DND-41 (cell line): ENCODE data around the gene NDUFS2.

ENCODE experiments used
- ATAC-seq: fragments of 200-7000 bp; cut with Tn5 transposase; 3 replicates; pipeline ENCODE4 v1.9.1; 2021; ENCODE audit warnings: low read depth; ENCODE audit not compliant: insufficient read depth
- DNase-seq: peaks from one replicate; pipeline ENCODE4 v3.0.0-alpha.2; 2020
- H2AFZ ChIP-seq: 2 replicates; pipeline ENCODE4 v1.6.0; 2012; ENCODE audit warnings: low read depth, low read length
- H3K27ac ChIP-seq: 2 replicates; pipeline ENCODE4 v1.5.1; 2012; ENCODE audit warnings: low read length, inconsistent platforms
- H3K27me3 ChIP-seq: fragments of 200-600 bp; sonication (generic); 2 replicates; pipeline ENCODE4 v1.6.0; 2012; ENCODE audit warnings: low read length, mild to moderate bottlenecking, inconsistent platforms; ENCODE audit not compliant: insufficient read depth, poor library complexity
- H3K36me3 ChIP-seq: 2 replicates; pipeline ENCODE4 v1.5.1; 2012; ENCODE audit warnings: low read length, inconsistent platforms; ENCODE audit not compliant: insufficient read depth
- H3K4me1 ChIP-seq: 2 replicates; pipeline ENCODE4 v1.5.1; 2012; ENCODE audit warnings: mild to moderate bottlenecking, low read length; ENCODE audit not compliant: insufficient read depth
- H3K4me2 ChIP-seq: 2 replicates; pipeline ENCODE4 v1.6.0; 2012; ENCODE audit warnings: mild to moderate bottlenecking, moderate library complexity, low read length, inconsistent platforms; ENCODE audit not compliant: insufficient read depth
- H3K4me3 ChIP-seq, 2 experiments: fragments of 200-600 bp in 1 of 2; shearing (Covaris generic) in 1 of 2; 2 replicates each; pipeline ENCODE4 v1.5.1; 2012 to 2016; ENCODE audit warnings: inconsistent platforms in 2 of 2, low read length in 2 of 2, mild to moderate bottlenecking in 2 of 2, low read depth in 1 of 2, moderate library complexity in 1 of 2
- H3K79me2 ChIP-seq: 2 replicates; pipeline ENCODE4 v1.6.0; 2012; ENCODE audit warnings: low read length, inconsistent platforms; ENCODE audit not compliant: insufficient read depth
- H3K9ac ChIP-seq: 2 replicates; pipeline ENCODE4 v1.6.0; 2012; ENCODE audit warnings: low read depth, mild to moderate bottlenecking, inconsistent platforms, low read length, moderate library complexity
- H3K9me3 ChIP-seq: 2 replicates; pipeline ENCODE4 v1.5.1; 2012; ENCODE audit warnings: low read length, moderate library complexity, mild to moderate bottlenecking, inconsistent platforms; ENCODE audit not compliant: insufficient read depth, severe bottlenecking
- H4K20me1 ChIP-seq: 2 replicates; pipeline ENCODE4 v1.6.0; 2012; ENCODE audit warnings: low read length; ENCODE audit not compliant: insufficient read depth
- EZH2 ChIP-seq: IDR thresholded peaks from 3 replicates; pipeline ENCODE4 v1.6.1; 2012; ENCODE audit warnings: borderline replicate concordance, low read depth, mild to moderate bottlenecking, moderate library complexity, low read length, inconsistent platforms; ENCODE audit not compliant: severe bottlenecking
- TF ChIP-seq, protein P1 (sequence below): IDR thresholded peaks from 2 replicates; pipeline ENCODE4 v1.5.1; 2012; ENCODE audit warnings: borderline replicate concordance, low read length, moderate library complexity, mild to moderate bottlenecking; ENCODE audit not compliant: poor library complexity, severe bottlenecking; ENCODE audit errors: extremely low read depth

NDUFS2 gene

DNA sequence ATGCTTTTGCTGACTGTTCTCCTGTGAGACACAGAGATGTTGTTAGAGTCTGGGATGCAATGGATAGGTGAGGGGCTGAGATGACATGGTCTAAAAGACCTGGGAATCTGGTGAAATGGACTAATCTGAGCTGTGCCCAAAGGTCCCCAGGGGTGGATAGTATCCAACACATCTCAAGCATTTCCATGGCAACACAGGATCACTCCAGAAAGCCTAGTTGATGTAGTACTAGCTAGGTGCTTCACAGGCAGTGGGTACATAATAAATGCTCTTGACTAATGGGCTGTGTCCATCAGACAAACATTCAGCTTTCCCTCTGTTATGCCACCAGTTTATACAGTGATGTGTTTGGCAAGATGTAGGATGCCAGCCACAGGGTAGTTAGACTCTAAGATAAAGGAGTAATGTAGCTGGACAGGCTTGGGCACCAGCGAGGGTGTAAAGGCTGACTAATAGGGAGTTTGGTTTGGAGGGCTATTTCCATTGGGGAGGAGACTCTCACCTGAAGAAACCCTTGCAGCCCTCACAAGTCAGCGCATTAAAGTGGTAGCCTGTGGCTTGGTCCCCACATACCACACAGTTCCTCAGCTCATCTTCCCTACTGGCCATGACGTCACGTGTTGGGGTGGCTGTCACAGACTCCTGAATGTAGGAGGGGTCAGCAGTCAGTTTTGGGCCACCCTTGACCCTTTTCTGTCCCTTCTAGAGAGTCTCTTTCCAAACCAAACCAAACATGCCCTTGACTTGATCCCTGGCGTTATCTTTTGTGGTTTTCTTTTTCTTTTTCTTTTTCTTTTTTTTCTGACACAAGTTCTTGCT is 34.0 kb downstream of the NDUFS2 start:
- H3K27ac ChIP-seq: no peak overlapping the region
- no peak for DNase-seq
- no peaks in the 10 kb centered on the region for H4K20me1 ChIP-seq
- H2AFZ ChIP-seq: no peak overlapping the region
- no peaks in the 10 kb centered on the region for H3K27me3 ChIP-seq
- H3K79me2 ChIP-seq: no peaks in the 10 kb centered on the region
- H3K4me3 ChIP-seq: no peak overlapping the region
- no peak for TF ChIP-seq EZH2
- TF ChIP-seq, protein P1, sequence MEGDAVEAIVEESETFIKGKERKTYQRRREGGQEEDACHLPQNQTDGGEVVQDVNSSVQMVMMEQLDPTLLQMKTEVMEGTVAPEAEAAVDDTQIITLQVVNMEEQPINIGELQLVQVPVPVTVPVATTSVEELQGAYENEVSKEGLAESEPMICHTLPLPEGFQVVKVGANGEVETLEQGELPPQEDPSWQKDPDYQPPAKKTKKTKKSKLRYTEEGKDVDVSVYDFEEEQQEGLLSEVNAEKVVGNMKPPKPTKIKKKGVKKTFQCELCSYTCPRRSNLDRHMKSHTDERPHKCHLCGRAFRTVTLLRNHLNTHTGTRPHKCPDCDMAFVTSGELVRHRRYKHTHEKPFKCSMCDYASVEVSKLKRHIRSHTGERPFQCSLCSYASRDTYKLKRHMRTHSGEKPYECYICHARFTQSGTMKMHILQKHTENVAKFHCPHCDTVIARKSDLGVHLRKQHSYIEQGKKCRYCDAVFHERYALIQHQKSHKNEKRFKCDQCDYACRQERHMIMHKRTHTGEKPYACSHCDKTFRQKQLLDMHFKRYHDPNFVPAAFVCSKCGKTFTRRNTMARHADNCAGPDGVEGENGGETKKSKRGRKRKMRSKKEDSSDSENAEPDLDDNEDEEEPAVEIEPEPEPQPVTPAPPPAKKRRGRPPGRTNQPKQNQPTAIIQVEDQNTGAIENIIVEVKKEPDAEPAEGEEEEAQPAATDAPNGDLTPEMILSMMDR: no peak
- H3K36me3 ChIP-seq: no peaks in the 10 kb centered on the region
- no peaks in the 10 kb centered on the region for H3K4me1 ChIP-seq
- no peak overlapping the region for H3K9ac ChIP-seq
- ATAC-seq: no peak
- H3K9me3 ChIP-seq: no peaks in the 10 kb centered on the region
- H3K4me2 ChIP-seq: no peak overlapping the region

DNA sequence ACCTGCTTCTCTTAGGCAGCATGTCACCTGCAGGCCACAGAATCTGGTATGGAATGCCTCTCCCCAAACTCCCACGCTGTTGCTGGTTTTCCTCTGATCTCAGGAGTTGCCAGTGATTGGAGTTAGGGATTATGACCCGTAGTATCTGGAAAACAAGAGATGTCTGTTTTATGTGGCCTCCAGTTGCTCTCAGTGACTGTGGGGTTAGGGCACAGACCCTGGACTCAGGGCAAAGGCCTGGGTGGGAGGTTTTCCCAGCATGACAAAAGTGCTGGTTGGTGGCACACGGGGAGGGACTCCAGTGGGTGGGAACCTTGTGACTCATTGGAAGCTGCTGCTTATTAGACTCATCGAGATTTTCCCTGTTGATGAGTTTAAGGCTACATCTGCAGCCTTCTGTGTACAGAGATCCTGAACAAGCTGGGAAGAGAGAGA is 35.9 kb downstream of the NDUFS2 start, which contains the start of gene NR1I3:
Gene NR1I3, minus strand, starts transcription at position 165 of the 435 bp plus-strand sequence. CDS start 1,638 bp downstream, outside the sequence.
- H3K27ac ChIP-seq: no peak within 1 kb of the TSS
- H3K27me3 ChIP-seq: no peaks in the 10 kb centered on the region
- no peaks in the 10 kb centered on the region for H3K36me3 ChIP-seq
- no peak for ATAC-seq
- no peaks in the 10 kb centered on the region for H3K4me1 ChIP-seq
- no peak within 1 kb of the TSS for H3K4me3 ChIP-seq
- DNase-seq: no peak
- H3K79me2 ChIP-seq: no peaks in the 10 kb centered on the region
- H4K20me1 ChIP-seq: no peaks in the 10 kb centered on the region
- no peak within 1 kb of the TSS for H3K4me2 ChIP-seq
- no peak within 1 kb of the TSS for H3K9ac ChIP-seq
- TF ChIP-seq, protein P1: no peak
- TF ChIP-seq EZH2: no peak
- H2AFZ ChIP-seq: no peak within 1 kb of the TSS
- no peaks in the 10 kb centered on the region for H3K9me3 ChIP-seq

- Histone ChIP-seq H3K27ac (no peak overlapping the region), H3K4me2 (no peak overlapping the region), H3K9me3 (no peaks in the 10 kb centered on the region), H3K9ac (no peak overlapping the region), H3K79me2 (no peaks in the 10 kb centered on the region), H3K4me3 (no peak overlapping the region), H3K36me3 (no peaks in the 10 kb centered on the region), H3K27me3 (no peaks in the 10 kb centered on the region), H2AFZ (no peak overlapping the region), H3K4me1 (no peaks in the 10 kb centered on the region), H4K20me1 (no peaks in the 10 kb centered on the region)
- ATAC-seq (no peak), DNase-seq (no peak)
- no peak for TF ChIP-seq EZH2
Measured at GRCh38 chr1:161241682-161242081, 39.5 kb downstream of the NDUFS2 start.

GRCh38 chr1:161242313-161242712 is 40.1 kb downstream of the NDUFS2 start:
- H4K20me1 ChIP-seq: no peaks in the 10 kb centered on the region
- no peak for ATAC-seq
- TF ChIP-seq, protein P1: no peak
- TF ChIP-seq EZH2: no peak

More at GRCh38 chr1:161242313-161242712, 40.1 kb downstream of the NDUFS2 start:
- Histone ChIP-seq H3K36me3 (no peaks in the 10 kb centered on the region), H3K27me3 (no peaks in the 10 kb centered on the region), H3K27ac (no peak overlapping the region), H3K9ac (no peak overlapping the region), H3K79me2 (no peaks in the 10 kb centered on the region), H3K4me2 (no peak overlapping the region), H3K4me1 (no peaks in the 10 kb centered on the region), H3K9me3 (no peaks in the 10 kb centered on the region), H2AFZ (no peak overlapping the region), H3K4me3 (no peak overlapping the region)
- DNase-seq: no peak
